GM12891 (cell line): ENCODE measurements around the gene SSUH2.

Source experiments
- DNase-seq: peaks from one replicate; pipeline ENCODE4 v3.0.0; 2011; ENCODE audit warnings: low spot score; ENCODE audit not compliant: insufficient read length
- FAIRE-seq: peaks from 2 replicates; lab custom pipeline; 2011; peaks lifted over from hg19 to GRCh38; lab: Jason Lieb, UNC
- PAX5 ChIP-seq: IDR thresholded peaks from 2 replicates; pipeline ENCODE4 v1.6.1; 2011; ENCODE audit warnings: low read length, moderate library complexity, mild to moderate bottlenecking; ENCODE audit not compliant: insufficient read depth, severe bottlenecking
- POLR2A ChIP-seq: IDR thresholded peaks from 2 replicates; pipeline ENCODE4 v1.6.1; 2011; ENCODE audit warnings: low read depth, low read length, control low read depth
- POLR2AphosphoS5 ChIP-seq: IDR thresholded peaks from 2 replicates; pipeline ENCODE4 v1.6.1; 2011; ENCODE audit warnings: low read depth, low read length, control low read depth
- POU2F2 ChIP-seq: IDR thresholded peaks from 2 replicates; pipeline ENCODE4 v1.6.1; 2011; ENCODE audit warnings: low read depth, mild to moderate bottlenecking, control low read depth, low read length, moderate library complexity
- SPI1 ChIP-seq: IDR thresholded peaks from 2 replicates; pipeline ENCODE4 v1.6.1; 2011; ENCODE audit warnings: low read depth, low read length, control low read depth
- TAF1 ChIP-seq: IDR thresholded peaks from 2 replicates; pipeline ENCODE4 v1.6.1; 2011; ENCODE audit warnings: low read depth, low read length, control low read depth

The SSUH2 gene

GRCh38 chr3:8603115-8603710, 41.4 kb downstream of the SSUH2 start:
- no peak for DNase-seq
- TF ChIP-seq POU2F2 (no peak), POLR2AphosphoS5 (no peak), POLR2A (no peak), PAX5 (no peak), SPI1 (no peak), TAF1 (no peak)
- no peak for FAIRE-seq

- FAIRE-seq (no peak), DNase-seq (no peak)
- no peak for TF ChIP-seq SPI1
- TF ChIP-seq POLR2A, result no peak
- no peak for TF ChIP-seq POU2F2
- TF ChIP-seq TAF1, result no peak
- no peak for TF ChIP-seq PAX5
- no peak for TF ChIP-seq POLR2AphosphoS5
Measured at GRCh38 chr3:8600457-8600856, 44.1 kb downstream of the SSUH2 start.

- TF ChIP-seq POU2F2, result no peak
- no peak for TF ChIP-seq SPI1
- TF ChIP-seq TAF1, result no peak
- no peak for TF ChIP-seq POLR2AphosphoS5
- TF ChIP-seq PAX5, result no peak
- no peak for TF ChIP-seq POLR2A
- DNase-seq, result no peak
- FAIRE-seq, result no peak
Measured at GRCh38 chr3:8599146-8599545, 45.5 kb downstream of the SSUH2 start.

- FAIRE-seq, result no peak
- DNase-seq, result no peak
- TF ChIP-seq TAF1 (no peak), SPI1 (no peak), POU2F2 (no peak), PAX5 (no peak), POLR2A (no peak), POLR2AphosphoS5 (no peak)
Measured at GRCh38 chr3:8597219-8597853, 47.3 kb downstream of the SSUH2 start.

GRCh38 chr3:8596321-8597218, 48.0 kb downstream of the SSUH2 start:
- DNase-seq, result no peak
- no peak for FAIRE-seq
- no peak for TF ChIP-seq POU2F2
- no peak for TF ChIP-seq SPI1
- TF ChIP-seq POLR2A, result no peak
- no peak for TF ChIP-seq PAX5
- TF ChIP-seq POLR2AphosphoS5, result no peak
- TF ChIP-seq TAF1, result no peak

- TF ChIP-seq POLR2AphosphoS5 (no peak), POLR2A (no peak), POU2F2 (no peak), TAF1 (no peak), SPI1 (no peak), PAX5 (no peak)
- FAIRE-seq (no peak), DNase-seq (no peak)
Measured at GRCh38 chr3:8595695-8596115, 48.9 kb downstream of the SSUH2 start.

- FAIRE-seq, result no peak
- TF ChIP-seq PAX5 (no peak), POLR2A (no peak), POU2F2 (no peak), SPI1 (no peak), TAF1 (no peak), POLR2AphosphoS5 (no peak)
- DNase-seq, result no peak
Measured at GRCh38 chr3:8595252-8595651, 49.3 kb downstream of the SSUH2 start.

- no peak for FAIRE-seq
- no peak for TF ChIP-seq POLR2A
- TF ChIP-seq TAF1, result no peak
- TF ChIP-seq POLR2AphosphoS5, result no peak
- no peak for TF ChIP-seq POU2F2
- no peak for TF ChIP-seq SPI1
- no peak for TF ChIP-seq PAX5
- no peak for DNase-seq
Measured at GRCh38 chr3:8593021-8593827, 51.4 kb downstream of the SSUH2 start.
